Kidney epithelial cell (primary cell): ENCODE results near the gene XPO6. TPM values are rescaled to one million over a fixed set of nuclear protein-coding genes. Genes with fewer than 3 reads are reported as not detected.
A peak's percentile ranks its signal among the peaks of the same experiment; 100 is the strongest.

Experiments used
- DNase-seq: peaks from one replicate; pipeline ENCODE4 v3.0.0-alpha.2; 2010; ENCODE audit warnings: low read depth
- H3K27me3 ChIP-seq: 2 replicates; pipeline ENCODE4 v1.6.0; 2011; ENCODE audit warnings: low read length; ENCODE audit not compliant: control insufficient read depth, insufficient read depth
- H3K36me3 ChIP-seq: 2 replicates; pipeline ENCODE4 v1.5.1; 2011; ENCODE audit warnings: low read length; ENCODE audit not compliant: control insufficient read depth, insufficient read depth
- H3K4me3 ChIP-seq: 2 replicates; pipeline ENCODE4 v1.5.1; 2011; ENCODE audit warnings: low read depth, mild to moderate bottlenecking, control low read depth, low read length
- CTCF ChIP-seq: IDR thresholded peaks from 2 replicates; pipeline ENCODE4 v1.5.1; 2011; ENCODE audit warnings: mild to moderate bottlenecking, moderate library complexity, low read length, control low read depth, inconsistent platforms; ENCODE audit not compliant: insufficient read depth, poor library complexity, severe bottlenecking
- total RNA-seq: library from RNA; depleted of rRNA; stranded (reverse); fragments of >200 nt; gene quantifications from 2 replicates; pipeline ENCODE4 v1.2.3, GENCODE V29; 2015

The XPO6 gene
- total RNA-seq, 1 donor from 2014 or later: 61.9 TPM

DNA sequence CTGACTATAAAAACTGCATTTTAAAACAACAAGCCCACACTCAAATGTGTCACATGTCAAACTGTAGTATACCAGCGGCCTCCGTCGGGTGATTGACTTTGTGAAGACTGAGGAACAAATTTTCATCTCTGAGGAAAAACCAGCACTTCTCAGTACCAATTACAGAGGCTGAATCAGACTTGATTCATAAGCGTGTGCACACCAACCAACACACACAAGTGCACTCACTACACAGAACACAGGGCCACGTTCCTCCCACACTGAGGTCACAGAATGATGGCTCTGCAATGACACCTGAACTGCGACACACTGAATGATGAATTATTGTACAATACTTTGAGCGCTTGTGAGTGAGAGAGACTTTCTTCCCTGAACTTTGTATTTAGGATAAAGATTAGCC, 29.6 kb downstream of the XPO6 start:
- Histone ChIP-seq H3K27me3 (no peaks in the 10 kb centered on the region), H3K4me3 (no peak overlapping the region), H3K36me3 (no peaks in the 10 kb centered on the region)
- DNase-seq: no peak
- no peak for TF ChIP-seq CTCF

DNA sequence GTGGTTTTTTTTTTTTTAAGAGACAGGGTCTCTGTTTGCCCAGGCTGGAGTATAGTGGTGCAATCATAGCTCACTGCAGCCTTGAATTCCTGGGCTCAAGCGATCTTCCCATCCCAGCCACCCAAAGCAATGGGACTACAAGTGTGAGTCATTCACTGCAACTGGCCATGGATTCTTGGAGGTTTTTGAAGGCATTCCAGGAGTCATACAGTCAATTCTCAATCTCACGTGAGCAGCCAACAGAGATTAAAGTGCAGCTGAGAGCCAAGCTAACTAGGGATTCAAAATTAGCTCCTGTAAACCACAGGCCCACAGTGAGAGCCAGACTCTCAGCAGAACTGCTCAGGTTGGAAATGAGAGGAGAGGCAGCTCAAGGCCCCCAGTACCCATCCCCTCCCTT, 30.2 kb downstream of the XPO6 start:
- TF ChIP-seq CTCF: no peak
- Histone ChIP-seq H3K4me3 (no peak overlapping the region), H3K36me3 (no peaks in the 10 kb centered on the region), H3K27me3 (no peaks in the 10 kb centered on the region)
- peak; percentile 90 for DNase-seq

DNA sequence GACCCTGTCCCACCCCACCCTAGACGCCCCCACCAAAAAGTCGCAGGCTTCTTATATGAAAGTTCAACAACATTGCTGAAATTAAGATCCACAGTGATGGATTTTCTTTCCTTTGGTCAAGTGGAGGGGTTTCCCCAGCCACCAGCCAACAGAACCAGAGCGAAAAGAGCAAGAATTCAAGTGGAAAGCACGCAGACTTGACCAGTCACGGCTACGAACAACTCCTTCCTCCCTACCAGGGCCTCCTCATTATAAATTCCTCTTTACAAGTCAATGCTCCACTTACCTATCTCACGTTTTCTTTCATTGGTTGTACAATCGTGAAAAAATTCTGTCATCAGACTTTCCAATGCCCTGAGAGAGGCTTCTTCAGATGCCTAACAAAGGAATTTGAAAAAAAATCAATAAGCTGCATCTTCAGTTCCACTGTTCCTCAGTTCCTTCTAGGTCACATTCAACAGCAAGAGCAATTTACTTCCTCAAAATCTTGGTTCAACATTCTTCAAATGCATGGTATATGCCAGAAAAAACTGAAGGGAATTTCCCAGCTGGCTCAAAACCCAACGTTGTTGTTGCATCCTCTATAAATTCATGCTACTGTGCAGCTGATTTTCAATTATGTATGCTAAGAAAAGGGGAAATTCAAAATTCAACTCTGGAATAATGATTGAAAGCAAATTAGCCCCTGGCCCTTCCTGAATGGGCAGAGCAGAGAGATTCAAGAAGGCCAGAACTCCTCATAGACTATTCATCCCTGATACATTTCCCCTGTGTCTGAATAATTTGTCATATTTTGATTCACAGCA, 30.9 kb downstream of the XPO6 start:
- DNase-seq: no peak
- Histone ChIP-seq H3K27me3 (no peaks in the 10 kb centered on the region), H3K36me3 (no peaks in the 10 kb centered on the region), H3K4me3 (no peak overlapping the region)
- no peak for TF ChIP-seq CTCF

GRCh38 chr16:28179354-28179753, 32.4 kb downstream of the XPO6 start:
- no peak for TF ChIP-seq CTCF
- DNase-seq: no peak
- H3K36me3 ChIP-seq: no peaks in the 10 kb centered on the region
- no peaks in the 10 kb centered on the region for H3K27me3 ChIP-seq
- H3K4me3 ChIP-seq: no peak overlapping the region

DNA sequence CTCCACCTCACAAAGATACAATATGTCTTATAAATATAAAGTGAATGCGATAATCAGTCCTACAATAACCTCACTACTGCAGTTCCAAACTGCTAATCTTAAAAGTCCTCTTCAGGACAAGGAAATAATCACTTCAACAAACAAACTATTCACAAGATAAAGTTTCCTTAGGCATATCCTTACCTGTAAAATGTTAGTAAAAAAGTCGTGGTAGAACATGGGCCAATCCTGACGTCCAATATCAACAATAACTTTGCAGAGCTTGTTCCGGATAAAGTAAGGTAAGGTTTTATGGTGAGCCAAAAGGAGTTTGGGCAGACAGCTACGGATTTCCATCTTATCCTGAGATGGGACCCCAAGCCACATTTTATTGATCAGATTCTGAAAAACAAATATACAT, 36.0 kb downstream of the XPO6 start:
- Histone ChIP-seq H3K4me3 (no peak overlapping the region), H3K27me3 (no peaks in the 10 kb centered on the region), H3K36me3 (no peaks in the 10 kb centered on the region)
- no peak for DNase-seq
- TF ChIP-seq CTCF: no peak

GRCh38 chr16:28172336-28172735, 39.4 kb downstream of the XPO6 start:
- Histone ChIP-seq H3K27me3 (no peaks in the 10 kb centered on the region), H3K36me3 (no peaks in the 10 kb centered on the region), H3K4me3 (no peak overlapping the region)
- no peak for DNase-seq
- TF ChIP-seq CTCF: no peak
